Mesodermal cell (in vitro differentiated cells): ENCODE data around the gene SMOC2.

Experiments used
- H3K27ac ChIP-seq: 2 replicates; pipeline ENCODE4 v1.7.0; 2013; ENCODE audit warnings: mild to moderate bottlenecking, low read depth, low read length, moderate library complexity; ENCODE audit not compliant: severe bottlenecking
- H3K36me3 ChIP-seq: 2 replicates; pipeline ENCODE4 v1.7.1; 2013; ENCODE audit warnings: mild to moderate bottlenecking, low read length, moderate library complexity; ENCODE audit not compliant: control insufficient read depth, insufficient read depth
- H3K4me1 ChIP-seq: one replicate; pipeline ENCODE4 v1.7.1; 2013; ENCODE audit warnings: mild to moderate bottlenecking, low read length; ENCODE audit not compliant: insufficient read depth, control insufficient read depth, poor library complexity, severe bottlenecking
- H3K4me3 ChIP-seq: 2 replicates; pipeline ENCODE4 v1.7.0; 2013; ENCODE audit warnings: low read length, control low read depth, mild to moderate bottlenecking; ENCODE audit not compliant: insufficient read depth, poor library complexity, severe bottlenecking; ENCODE audit errors: extremely low read depth
- H3K9me3 ChIP-seq: 2 replicates; pipeline ENCODE4 v1.7.1; 2013; ENCODE audit warnings: mild to moderate bottlenecking, low read length, moderate library complexity; ENCODE audit not compliant: control insufficient read depth
- WGBS, 2 experiments: methylation state at CpG; one replicate each; pipeline ENCODE4 v1.1.5; 2013; ENCODE audit warnings: missing lambda C conversion rate in 2 of 2; ENCODE audit not compliant: insufficient coverage in 2 of 2; 5-methylcytosine and 5-hydroxymethylcytosine counted together

The SMOC2 gene

GRCh38 chr6:168640768-168641167 is 199.8 kb downstream of the SMOC2 start:
- Histone ChIP-seq H3K4me3 (no peak overlapping the region), H3K27ac (no peak overlapping the region), H3K4me1 (peaks cover 13% of the 10 kb centered on the region), H3K9me3 (no peaks in the 10 kb centered on the region), H3K36me3 (no peaks in the 10 kb centered on the region)
- 56 to 57% methylated on average over 5 of the region's 5 CpGs for WGBS, 2 experiments

DNA sequence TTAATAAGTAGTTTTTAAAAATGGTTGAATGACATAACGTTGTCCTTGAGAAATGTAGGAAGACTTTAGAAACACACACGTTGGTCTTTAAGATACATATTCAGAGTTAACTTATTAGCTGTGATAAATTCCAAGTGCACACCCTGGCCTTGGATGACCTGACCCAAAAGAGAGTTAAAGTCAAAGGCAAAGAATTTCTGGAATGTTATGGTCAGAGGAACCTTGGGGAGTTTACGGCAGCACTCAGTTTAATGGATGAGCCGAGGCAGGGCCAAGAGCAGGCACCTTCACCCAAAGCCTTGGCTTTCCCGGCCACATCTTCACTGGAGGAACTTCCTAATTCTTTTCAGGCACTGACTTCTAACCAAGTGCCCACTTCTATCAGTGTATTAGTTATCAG is 200.5 kb downstream of the SMOC2 start:
- Histone ChIP-seq H3K36me3 (no peaks in the 10 kb centered on the region), H3K9me3 (no peaks in the 10 kb centered on the region), H3K27ac (no peak overlapping the region), H3K4me1 (peaks cover 13% of the 10 kb centered on the region), H3K4me3 (no peak overlapping the region)
- 52 to 60% methylated on average over 3 to 4 of the region's 5 CpGs for WGBS, 2 experiments

DNA sequence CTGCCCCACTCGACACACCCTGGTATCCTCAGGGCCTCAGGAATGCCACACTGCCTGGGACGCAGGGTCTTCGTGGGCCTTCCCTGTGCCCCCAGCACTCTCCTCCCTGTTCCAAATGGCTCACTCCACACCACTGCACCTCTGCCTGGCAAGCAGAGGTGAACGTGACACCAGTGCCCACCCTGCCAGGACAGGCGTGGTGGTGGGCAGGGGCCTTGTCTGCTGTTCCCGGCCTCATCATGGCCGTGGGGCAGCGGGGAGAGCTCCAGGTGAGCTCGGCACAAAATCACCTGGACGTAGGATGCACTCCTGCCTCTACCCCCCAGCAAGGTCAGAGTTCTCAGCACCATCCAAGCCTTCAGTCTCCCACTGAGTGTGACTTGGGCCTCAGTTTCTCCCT is 202.4 kb downstream of the SMOC2 start:
- no peak overlapping the region for H3K27ac ChIP-seq
- peaks cover 11% of the 10 kb centered on the region for H3K4me1 ChIP-seq
- no peak overlapping the region for H3K4me3 ChIP-seq
- no peaks in the 10 kb centered on the region for H3K36me3 ChIP-seq
- no peaks in the 10 kb centered on the region for H3K9me3 ChIP-seq
- 91 to 94% methylated on average over 10 of the region's 10 CpGs for whole genome bisulfite sequencing, 2 experiments

GRCh38 chr6:168645326-168645725 is 204.3 kb downstream of the SMOC2 start:
- 85 to 94% methylated on average over 9 of the region's 9 CpGs for WGBS, 2 experiments

DNA sequence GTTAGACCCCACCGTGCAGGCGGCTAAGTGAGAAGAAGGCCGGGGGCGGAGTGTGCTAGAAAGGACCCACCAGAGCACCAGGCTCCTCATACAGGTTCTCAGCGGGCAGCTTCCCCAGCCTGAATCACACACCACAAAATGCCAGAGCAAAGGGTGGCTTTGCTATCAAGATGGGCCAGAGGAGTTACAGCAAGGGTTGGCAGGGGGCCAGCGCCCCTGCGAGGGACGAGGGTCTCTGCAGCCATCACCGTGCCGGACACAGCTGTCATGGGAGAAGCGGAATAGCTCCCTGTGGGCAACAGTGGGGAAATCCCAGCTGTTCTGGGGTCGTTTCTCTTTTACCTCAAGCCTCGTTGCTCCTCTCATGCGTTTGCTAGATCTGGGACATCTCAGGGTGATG is 206.3 kb downstream of the SMOC2 start:
- Histone ChIP-seq H3K9me3 (no peaks in the 10 kb centered on the region), H3K4me1 (no peaks in the 10 kb centered on the region), H3K4me3 (no peak overlapping the region), H3K27ac (no peak overlapping the region), H3K36me3 (no peaks in the 10 kb centered on the region)
- WGBS, 2 experiments: 79 to 86% methylated on average over 13 of the region's 14 CpGs

More at GRCh38 chr6:168645326-168645725, 204.3 kb downstream of the SMOC2 start:
- Histone ChIP-seq H3K9me3 (no peaks in the 10 kb centered on the region), H3K4me3 (no peak overlapping the region), H3K4me1 (peaks cover 10% of the 10 kb centered on the region), H3K27ac (no peak overlapping the region), H3K36me3 (no peaks in the 10 kb centered on the region)

DNA sequence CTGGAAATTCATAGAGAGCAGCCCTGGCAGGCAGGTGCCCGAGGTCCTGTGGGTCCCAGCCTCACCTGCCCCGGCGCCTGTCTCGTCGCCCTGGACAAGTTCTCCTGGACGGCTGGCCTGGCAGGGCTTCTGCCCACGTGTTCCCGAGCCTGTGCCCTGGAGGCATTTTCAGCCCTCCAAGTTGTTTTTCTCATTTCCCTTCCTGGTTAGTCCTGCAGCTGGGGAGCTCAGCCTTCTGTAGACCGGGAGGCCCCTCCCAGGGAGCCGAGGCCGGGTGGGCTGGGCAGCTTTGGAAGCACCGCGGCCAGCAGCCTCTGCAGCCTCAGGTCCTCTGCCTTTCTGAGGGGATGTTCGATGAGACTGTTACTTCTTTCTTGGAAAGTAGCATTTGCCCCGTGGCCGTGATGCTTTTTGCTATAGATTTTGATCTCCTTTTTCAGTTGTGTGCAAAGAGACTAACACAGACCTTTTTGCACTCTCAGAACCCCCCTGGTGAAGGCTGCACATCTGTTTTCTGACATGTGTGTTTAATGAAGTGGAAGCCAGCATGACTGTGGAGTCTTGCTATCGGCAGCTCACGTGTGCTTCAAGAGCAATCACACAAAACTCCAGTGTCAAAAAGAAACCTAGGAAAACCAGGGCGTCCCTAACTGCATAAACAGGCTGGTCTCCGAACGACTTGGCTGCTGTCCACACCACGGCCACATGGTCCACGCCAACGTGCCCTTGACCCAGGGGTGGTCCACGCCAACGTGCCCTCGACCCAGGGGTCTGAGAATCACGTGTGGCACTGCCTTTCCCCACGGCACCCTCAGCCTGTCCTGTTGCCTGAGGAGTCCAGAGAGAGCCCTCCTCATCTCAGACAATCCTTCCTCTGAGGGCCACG is 207.5 kb downstream of the SMOC2 start:
- Histone ChIP-seq H3K27ac (no peak overlapping the region), H3K36me3 (no peaks in the 10 kb centered on the region), H3K9me3 (no peaks in the 10 kb centered on the region), H3K4me1 (no peaks in the 10 kb centered on the region), H3K4me3 (no peak overlapping the region)
- WGBS, 2 experiments: 80 to 82% methylated on average over 21 to 24 of the region's 30 CpGs

DNA sequence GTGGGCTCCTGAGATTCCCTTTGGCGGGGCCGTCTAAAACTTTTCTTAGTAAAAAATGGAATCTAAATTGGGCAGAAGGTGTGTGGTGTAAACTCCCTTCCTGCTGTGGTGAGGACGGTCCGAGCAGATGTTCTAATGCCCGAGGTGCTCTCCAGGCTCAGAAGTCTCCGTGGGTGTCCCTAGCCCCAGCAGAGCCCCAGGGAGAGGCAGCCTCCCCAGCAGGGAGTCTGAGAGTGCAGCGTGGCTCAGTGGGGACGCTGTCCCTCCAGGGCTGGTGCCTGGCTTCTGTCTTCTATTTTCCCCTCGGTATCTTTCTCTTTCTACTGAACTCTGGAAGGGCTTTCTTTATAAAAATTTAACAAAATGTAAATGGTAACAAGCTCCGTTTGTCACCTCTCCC is 208.2 kb downstream of the SMOC2 start:
- 75 to 80% methylated on average over 7 of the region's 10 CpGs for WGBS, 2 experiments
- no peaks in the 10 kb centered on the region for H3K36me3 ChIP-seq
- H3K27ac ChIP-seq: no peak overlapping the region
- no peaks in the 10 kb centered on the region for H3K4me1 ChIP-seq
- no peaks in the 10 kb centered on the region for H3K9me3 ChIP-seq
- no peak overlapping the region for H3K4me3 ChIP-seq

GRCh38 chr6:168650671-168651111 is 209.7 kb downstream of the SMOC2 start:
- Histone ChIP-seq H3K27ac (no peak overlapping the region), H3K36me3 (no peaks in the 10 kb centered on the region), H3K4me1 (no peaks in the 10 kb centered on the region), H3K9me3 (no peaks in the 10 kb centered on the region), H3K4me3 (no peak overlapping the region)
- 91 to 92% methylated on average over 15 of the region's 15 CpGs for WGBS, 2 experiments

GRCh38 chr6:168655462-168656152 is 214.6 kb downstream of the SMOC2 start:
- 92 to 94% methylated on average over 13 of the region's 14 CpGs for WGBS, 2 experiments
- no peaks in the 10 kb centered on the region for H3K36me3 ChIP-seq
- no peak overlapping the region for H3K27ac ChIP-seq
- H3K4me3 ChIP-seq: no peak overlapping the region
- no peaks in the 10 kb centered on the region for H3K4me1 ChIP-seq
- no peaks in the 10 kb centered on the region for H3K9me3 ChIP-seq

- H3K27ac ChIP-seq: no peak overlapping the region
- H3K9me3 ChIP-seq: no peaks in the 10 kb centered on the region
- H3K36me3 ChIP-seq: no peaks in the 10 kb centered on the region
- no peak overlapping the region for H3K4me3 ChIP-seq
- 86% methylated on average over 1 of the region's 1 CpG; no CpG with 5 or more reads in 1 of the 2 experiments for WGBS, 2 experiments
- no peaks in the 10 kb centered on the region for H3K4me1 ChIP-seq
Measured at GRCh38 chr6:168658059-168658458, 217.1 kb downstream of the SMOC2 start.
